Thyroid gland (tissue), 4 donors: ENCODE measurements around the gene SAE1. TPM values are rescaled to one million over a fixed set of nuclear protein-coding genes. Genes with fewer than 3 reads are reported as not detected.

ENCODE experiments used
- DNase-seq, 2 donors: peaks; one replicate each; pipeline ENCODE4 v3.0.0-alpha.2; 2019
- H3K27ac ChIP-seq, 3 donors: fragments of 200-600 bp; sonication (generic); 1 replicate in 2 of 3; 2 replicates in 1 of 3; pipeline ENCODE4 v1.5.1; 2016 to 2019; ENCODE audit warnings: mild to moderate bottlenecking in 1 of 3, moderate library complexity in 1 of 3
- H3K27me3 ChIP-seq: fragments of 200-600 bp; sonication (generic); one replicate; pipeline ENCODE4 v1.5.1; 2019
- H3K36me3 ChIP-seq, 2 donors: fragments of 200-600 bp; sonication (generic); one replicate each; pipeline ENCODE4 v1.5.1; 2016 to 2019
- H3K4me1 ChIP-seq, 2 donors: fragments of 200-600 bp; sonication (generic); one replicate each; pipeline ENCODE4 v1.5.1; 2017 to 2019
- H3K4me3 ChIP-seq, 3 donors: fragments of 200-600 bp; sonication (generic); replicated peaks in 1 of 3; 1 replicate in 2 of 3; 2 replicates in 1 of 3; pipeline ENCODE4 v1.5.1; 2016; ENCODE audit warnings: mild to moderate bottlenecking in 1 of 3
- H3K9me3 ChIP-seq: fragments of 200-600 bp; sonication (generic); one replicate; pipeline ENCODE4 v1.5.1; 2017
- CTCF ChIP-seq, 6 experiments: fragments of 200-600 bp in 3 of 6; fragments of 450-650 bp in 3 of 6; sonication (generic) in 3 of 6; IDR thresholded peaks; one replicate each; pipeline ENCODE4 v1.5.1; 2016 to 2019; ENCODE audit warnings: antibody characterized with exemption in 6 of 6, mild to moderate bottlenecking in 2 of 6, inconsistent platforms in 1 of 6, moderate library complexity in 1 of 6
- POLR2A ChIP-seq, 2 donors: fragments of 450-650 bp; IDR thresholded peaks; one replicate each; pipeline ENCODE4 v1.6.1; 2017; ENCODE audit warnings: antibody characterized with exemption in 2 of 2, mild to moderate bottlenecking in 2 of 2, moderate library complexity in 1 of 2
- WGBS, 2 donors: methylation state at CpG; one replicate each; pipeline ENCODE4 v1.1.5; 2017; 5-methylcytosine and 5-hydroxymethylcytosine counted together
- intact Hi-C: fragments of 100-400 bp; cut with DNase I; formaldehyde crosslinking; loops from one replicate; pipeline ENCODE4 v1.15.1; 2023
- total RNA-seq, 4 donors: library from RNA; depleted of rRNA; stranded (reverse); fragments of >200 nt; gene quantifications; one replicate each; pipeline ENCODE4 v1.2.3, GENCODE V29; 2016

Gene SAE1
- total RNA-seq, 4 donors from 2014 or later: 79.5 to 119 (median 103) TPM

DNA sequence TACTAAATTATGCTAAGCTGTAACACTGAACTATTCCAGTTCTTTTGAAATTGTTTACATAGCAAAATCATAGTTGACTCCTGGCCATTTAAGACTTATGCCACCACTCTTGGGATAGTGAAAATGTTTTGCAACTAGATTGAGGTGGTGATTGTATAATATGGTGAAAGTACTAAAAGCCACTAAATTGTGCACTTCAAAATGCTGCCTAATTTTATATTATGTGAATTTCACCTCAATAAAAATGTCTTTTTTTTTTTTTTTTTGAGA, 5.0 kb upstream of the SAE1 start:
- Histone ChIP-seq H3K27ac (no peak overlapping the region), H3K27me3 (no peaks in the 10 kb centered on the region), H3K4me3 (no peak overlapping the region), H3K36me3 (no peaks in the 10 kb centered on the region), H3K4me1 (peaks cover 0 to 3% of the 10 kb centered on the region in 2 donors), H3K9me3 (no peaks in the 10 kb centered on the region)
- intact Hi-C loops: no loop called here
- TF ChIP-seq CTCF (IDR thresholded peaks at IDR 0.05) (no peak), POLR2A (IDR thresholded peaks at IDR 0.05) (no peak)
- no peak for DNase-seq

DNA sequence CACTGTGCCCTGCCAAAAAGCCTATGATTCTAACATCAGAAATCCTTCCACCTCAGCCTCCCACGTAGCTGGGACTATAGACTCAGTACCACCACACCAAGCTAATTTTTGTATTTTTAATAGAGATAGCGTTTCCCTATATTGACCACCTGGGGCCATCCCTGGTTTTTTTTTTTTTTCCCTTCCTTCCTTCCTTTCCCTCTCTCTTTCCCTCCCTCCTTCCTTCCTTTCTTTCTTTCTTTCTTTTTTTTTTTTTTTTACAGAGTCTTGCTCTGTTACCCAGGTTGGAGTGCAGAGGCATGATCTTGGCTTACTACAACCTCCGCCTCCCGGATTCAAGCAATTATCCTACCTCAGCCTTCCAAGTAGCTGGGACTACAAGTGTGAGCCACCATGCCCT, 1.1 kb upstream of the SAE1 start:
- DNase-seq: no peak
- no peak overlapping the region for H3K27ac ChIP-seq
- TF ChIP-seq POLR2A (IDR thresholded peaks at IDR 0.05) (no peak), CTCF (IDR thresholded peaks at IDR 0.05) (no peak)
- H3K36me3 ChIP-seq: no peaks in the 10 kb centered on the region
- WGBS, 2 donors: 88 to 90% methylated on average over 4 of the region's 4 CpGs
- peaks cover 31 to 33% of the 10 kb centered on the region in 2 donors for H3K4me1 ChIP-seq
- no peak overlapping the region for H3K4me3 ChIP-seq
- H3K27me3 ChIP-seq: no peaks in the 10 kb centered on the region
- intact Hi-C loops: loop anchor here (2.0 kb wide), 1 partner anchor 97 kb away; no protein-coding TSS in a partner anchor
- no peaks in the 10 kb centered on the region for H3K9me3 ChIP-seq

DNA sequence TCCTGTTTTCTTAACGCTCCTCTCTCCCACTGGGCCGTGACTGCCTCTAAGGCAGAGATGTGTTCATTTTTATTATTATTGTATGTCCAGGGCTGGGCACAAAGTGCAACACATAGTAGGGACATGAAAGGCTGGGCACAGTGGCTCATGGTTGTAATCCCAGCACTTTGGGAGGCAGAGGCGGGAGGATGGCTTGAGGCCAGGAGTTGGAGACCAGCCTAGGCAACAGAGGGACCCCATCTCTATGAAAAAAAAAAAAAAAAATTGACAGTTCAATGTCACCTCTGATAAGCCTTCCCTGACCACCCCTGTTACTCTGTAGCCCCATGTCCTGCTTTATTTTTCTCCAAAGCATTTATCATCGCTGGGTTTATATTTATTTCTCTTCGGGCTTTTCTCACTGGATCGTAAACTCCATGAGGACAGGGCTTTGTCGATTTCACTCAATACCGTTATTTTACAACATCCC, 481 bp upstream of the SAE1 start:
- peak overlapping the region in 2 of 3 donors; percentile 88 to 94 for H3K27ac ChIP-seq

GRCh38 chr19:47132194-47132852, 1.7 kb downstream of the SAE1 start:
- no peak for TF ChIP-seq CTCF (IDR thresholded peaks at IDR 0.05)
- Histone ChIP-seq H3K27me3 (no peaks in the 10 kb centered on the region), H3K9me3 (no peaks in the 10 kb centered on the region), H3K4me3 (peak overlapping the region in 1 of 3 donors; percentile 60), H3K27ac (peak overlapping the region; percentile 71 to 94 (median 88)), H3K36me3 (no peaks in the 10 kb centered on the region), H3K4me1 (peaks cover 35 to 41% of the 10 kb centered on the region in 2 donors)
- intact Hi-C loops: no loop called here
- WGBS, 2 donors: 66 to 68% methylated on average over 7 of the region's 7 CpGs
- peak; percentile 92 to 93 for DNase-seq

More for the DNA sequence above, 481 bp upstream of the SAE1 start:
- intact Hi-C loops: no loop called here
- no peak overlapping the region for H3K4me3 ChIP-seq
- H3K9me3 ChIP-seq: no peaks in the 10 kb centered on the region
- 66 to 71% methylated on average over 8 of the region's 8 CpGs for WGBS, 2 donors
- TF ChIP-seq CTCF (IDR thresholded peaks at IDR 0.05) (no peak), POLR2A (IDR thresholded peaks at IDR 0.05) (no peak)
- no peak for DNase-seq
- no peaks in the 10 kb centered on the region for H3K36me3 ChIP-seq
- peaks cover 35 to 36% of the 10 kb centered on the region in 2 donors for H3K4me1 ChIP-seq
- H3K27me3 ChIP-seq: no peaks in the 10 kb centered on the region

GRCh38 chr19:47133021-47133471, 2.4 kb downstream of the SAE1 start:
- WGBS, 2 donors: 52 to 63% methylated on average over 11 of the region's 11 CpGs
- Histone ChIP-seq H3K4me1 (peaks cover 35 to 41% of the 10 kb centered on the region in 2 donors), H3K4me3 (no peak overlapping the region), H3K36me3 (no peaks in the 10 kb centered on the region), H3K9me3 (no peaks in the 10 kb centered on the region), H3K27ac (peak overlapping the region; percentile 71 to 94 (median 82)), H3K27me3 (no peaks in the 10 kb centered on the region)
- intact Hi-C loops: no loop called here
- peak; percentile 52 to 60 for DNase-seq
- TF ChIP-seq POLR2A (IDR thresholded peaks at IDR 0.05) (no peak), CTCF (IDR thresholded peaks at IDR 0.05) (no peak)
